OCI-LY7 (cell line): ENCODE results near the gene TLR3.

Experiments used
- CTCF ChIP-seq: fragments of 200-600 bp; sonication (generic); conservative IDR thresholded peaks from 2 replicates; pipeline ENCODE4 v1.5.1; 2014; ENCODE audit warnings: mild to moderate bottlenecking, antibody characterized with exemption, low read length, moderate library complexity, mixed read lengths
- EZH2phosphoT487 ChIP-seq: fragments of 200-600 bp; sonication (generic); IDR thresholded peaks from 2 replicates; pipeline ENCODE4 v1.6.1; 2018; ENCODE audit warnings: low read depth, borderline replicate concordance, mild to moderate bottlenecking, mixed run types, antibody characterized with exemption, low read length, moderate library complexity, mixed read lengths

GRCh38 chr4:186020793-186021407 is 48.1 kb upstream of the TLR3 start:
- TF ChIP-seq EZH2phosphoT487 (no peak), CTCF (no peak)
